Keratinocyte (primary cell): ENCODE measurements around the gene PGLYRP4. TPM values are rescaled to one million over a fixed set of nuclear protein-coding genes. Genes with fewer than 3 reads are reported as not detected.

Experiments used
- DNase-seq: peaks from one replicate; pipeline ENCODE4 v3.0.0-alpha.2; 2011; ENCODE audit warnings: low read depth, missing footprints, low spot score
- FAIRE-seq: peaks from 2 replicates; lab custom pipeline; 2011; peaks lifted over from hg19 to GRCh38; lab: Jason Lieb, UNC
- H2AFZ ChIP-seq: 2 replicates; pipeline ENCODE4 v1.6.0; 2012; ENCODE audit warnings: low read length, control low read depth, inconsistent platforms; ENCODE audit not compliant: control insufficient read depth
- H3K27ac ChIP-seq: 2 replicates; pipeline ENCODE4 v1.5.1; 2011; ENCODE audit warnings: low read length; ENCODE audit not compliant: control insufficient read depth, insufficient read depth
- H3K27me3 ChIP-seq: 3 replicates; pipeline ENCODE4 v1.6.0; 2011; ENCODE audit warnings: low read length; ENCODE audit not compliant: control insufficient read depth, insufficient read depth; ENCODE audit errors: extremely low read depth
- H3K36me3 ChIP-seq, 2 experiments: 2 replicates in 1 of 2; 3 replicates in 1 of 2; pipeline ENCODE4 v1.5.1; 2011; ENCODE audit warnings: low read length in 2 of 2, mild to moderate bottlenecking in 1 of 2; ENCODE audit not compliant: control insufficient read depth in 2 of 2, insufficient read depth in 2 of 2; ENCODE audit errors: extremely low read depth in 1 of 2
- H3K4me1 ChIP-seq: 3 replicates; pipeline ENCODE4 v1.5.1; 2011; ENCODE audit warnings: low read length; ENCODE audit not compliant: control insufficient read depth, insufficient read depth; ENCODE audit errors: extremely low read depth
- H3K4me2 ChIP-seq: 3 replicates; pipeline ENCODE4 v1.6.0; 2011; ENCODE audit warnings: low read depth, low read length; ENCODE audit not compliant: control insufficient read depth, insufficient read depth; ENCODE audit errors: extremely low read depth
- H3K4me3 ChIP-seq, 3 experiments: fragments of 200-600 bp in 1 of 3; sonication (generic) in 1 of 3; 2 replicates in 2 of 3; 3 replicates in 1 of 3; pipeline ENCODE4 v1.5.1; 2011 to 2016; ENCODE audit warnings: low read length in 3 of 3, mild to moderate bottlenecking in 3 of 3, control low read depth in 2 of 3, inconsistent platforms in 1 of 3, low read depth in 1 of 3, mixed read lengths in 1 of 3, mixed run types in 1 of 3, moderate library complexity in 1 of 3; ENCODE audit not compliant: control insufficient read depth in 2 of 3, insufficient read depth in 2 of 3; ENCODE audit errors: extremely low read depth in 1 of 3
- H3K79me2 ChIP-seq: 2 replicates; pipeline ENCODE4 v1.6.0; 2012; ENCODE audit warnings: low read length; ENCODE audit not compliant: control insufficient read depth, insufficient read depth
- H3K9ac ChIP-seq: 3 replicates; pipeline ENCODE4 v1.6.0; 2011; ENCODE audit warnings: low read length; ENCODE audit not compliant: control insufficient read depth, insufficient read depth; ENCODE audit errors: extremely low read depth
- H3K9me1 ChIP-seq: 3 replicates; pipeline ENCODE4 v1.6.0; 2011; ENCODE audit warnings: low read length; ENCODE audit not compliant: control insufficient read depth, insufficient read depth; ENCODE audit errors: extremely low read depth
- H3K9me3 ChIP-seq: 2 replicates; pipeline ENCODE4 v1.5.1; 2012; ENCODE audit warnings: low read depth, low read length; ENCODE audit not compliant: control insufficient read depth
- H4K20me1 ChIP-seq: 3 replicates; pipeline ENCODE4 v1.6.0; 2011; ENCODE audit warnings: low read length; ENCODE audit not compliant: control insufficient read depth, insufficient read depth; ENCODE audit errors: extremely low read depth
- EZH2 ChIP-seq: IDR thresholded peaks from one replicate; pipeline ENCODE4 v1.6.1; 2012; ENCODE audit warnings: inconsistent platforms, mild to moderate bottlenecking, low read length, moderate library complexity
- dilution Hi-C: fragments of 300-500 bp; cut with MboI; formaldehyde crosslinking; loops from one replicate; pipeline ENCODE4 v1.7.0; 2020; ENCODE audit warnings: low sequenced_read_pairs; ENCODE audit not compliant: extremely low pct_ligation_motif_present
- polyA plus RNA-seq, 5 experiments: library from polyadenylated mRNA; depleted of rRNA in 3 of 5; stranded (reverse) in 3 of 5; stranded (forward) in 1 of 5; unstranded in 1 of 5; fragments of >200 nt; gene quantifications; 1 replicate in 1 of 5; 2 replicates in 3 of 5; 3 replicates in 1 of 5; pipeline versions ENCODE4 v1.2.1 to v1.2.3, GENCODE V29; 2011 to 2012; ENCODE audit warnings: missing spikeins in 2 of 5, low read depth in 1 of 5, low replicate concordance in 1 of 5
- TF ChIP-seq, protein P1 (sequence below), 3 experiments: IDR thresholded peaks in 1 of 3; conservative IDR thresholded peaks in 1 of 3; optimal IDR thresholded peaks in 1 of 3; 2 replicates in 2 of 3; 3 replicates in 1 of 3; pipeline versions ENCODE3 to v1.5.1; 2011; ENCODE audit warnings: low read length in 3 of 3, mild to moderate bottlenecking in 3 of 3, moderate library complexity in 2 of 3, control low read depth in 1 of 3, inconsistent platforms in 1 of 3; ENCODE audit not compliant: insufficient read depth in 2 of 3; ENCODE audit errors: extremely low read depth in 1 of 3

Gene PGLYRP4
- polyA plus RNA-seq, 1 donor (not counting 4 experiments of a cell fraction or from before 2014, with no cell fraction given), result 3.8 TPM

- H3K79me2 ChIP-seq, result no peaks in the 10 kb centered on the region
- peaks cover 13% of the 10 kb centered on the region for H3K27me3 ChIP-seq
- H3K4me3 ChIP-seq, result no peak overlapping the region
- no peaks in the 10 kb centered on the region for H3K9me1 ChIP-seq
- no peak overlapping the region for H3K4me2 ChIP-seq
- DNase-seq, result no peak
- TF ChIP-seq, protein P1, sequence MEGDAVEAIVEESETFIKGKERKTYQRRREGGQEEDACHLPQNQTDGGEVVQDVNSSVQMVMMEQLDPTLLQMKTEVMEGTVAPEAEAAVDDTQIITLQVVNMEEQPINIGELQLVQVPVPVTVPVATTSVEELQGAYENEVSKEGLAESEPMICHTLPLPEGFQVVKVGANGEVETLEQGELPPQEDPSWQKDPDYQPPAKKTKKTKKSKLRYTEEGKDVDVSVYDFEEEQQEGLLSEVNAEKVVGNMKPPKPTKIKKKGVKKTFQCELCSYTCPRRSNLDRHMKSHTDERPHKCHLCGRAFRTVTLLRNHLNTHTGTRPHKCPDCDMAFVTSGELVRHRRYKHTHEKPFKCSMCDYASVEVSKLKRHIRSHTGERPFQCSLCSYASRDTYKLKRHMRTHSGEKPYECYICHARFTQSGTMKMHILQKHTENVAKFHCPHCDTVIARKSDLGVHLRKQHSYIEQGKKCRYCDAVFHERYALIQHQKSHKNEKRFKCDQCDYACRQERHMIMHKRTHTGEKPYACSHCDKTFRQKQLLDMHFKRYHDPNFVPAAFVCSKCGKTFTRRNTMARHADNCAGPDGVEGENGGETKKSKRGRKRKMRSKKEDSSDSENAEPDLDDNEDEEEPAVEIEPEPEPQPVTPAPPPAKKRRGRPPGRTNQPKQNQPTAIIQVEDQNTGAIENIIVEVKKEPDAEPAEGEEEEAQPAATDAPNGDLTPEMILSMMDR (optimal IDR thresholded peaks at IDR 0.05 in 1 of 3, IDR thresholded peaks at IDR 0.05 in 1 of 3, conservative IDR thresholded peaks at IDR 0.05 in 1 of 3; ENCODE audit: extremely low read depth in 1 of 3, insufficient read depth in 2 of 3, low read length in 3 of 3), result no peak
- no peak for TF ChIP-seq EZH2
- no peaks in the 10 kb centered on the region for H3K36me3 ChIP-seq
- FAIRE-seq, result no peak
- no peaks in the 10 kb centered on the region for H4K20me1 ChIP-seq
- H3K4me1 ChIP-seq, result no peaks in the 10 kb centered on the region
- dilution Hi-C loops, result no loop called here
- H3K9me3 ChIP-seq, result no peaks in the 10 kb centered on the region
- H3K9ac ChIP-seq, result no peak overlapping the region
- H3K27ac ChIP-seq, result no peak overlapping the region
- H2AFZ ChIP-seq, result no peak overlapping the region
Observed at GRCh38 chr1:153308540-153308939, 40.1 kb downstream of the PGLYRP4 start.

- no peaks in the 10 kb centered on the region for H3K9me1 ChIP-seq
- dilution Hi-C loops, result no loop called here
- no peak overlapping the region for H2AFZ ChIP-seq
- H3K79me2 ChIP-seq, result no peaks in the 10 kb centered on the region
- H3K4me3 ChIP-seq, result no peak overlapping the region
- H3K27me3 ChIP-seq, result peaks cover 15% of the 10 kb centered on the region
- no peak for FAIRE-seq
- H4K20me1 ChIP-seq, result no peaks in the 10 kb centered on the region
- H3K4me2 ChIP-seq, result no peak overlapping the region
- no peaks in the 10 kb centered on the region for H3K9me3 ChIP-seq
- no peaks in the 10 kb centered on the region for H3K36me3 ChIP-seq
- no peak overlapping the region for H3K9ac ChIP-seq
- no peaks in the 10 kb centered on the region for H3K4me1 ChIP-seq
- no peak overlapping the region for H3K27ac ChIP-seq
- no peak for TF ChIP-seq EZH2
- TF ChIP-seq, protein P1 (optimal IDR thresholded peaks at IDR 0.05 in 1 of 3, IDR thresholded peaks at IDR 0.05 in 1 of 3, conservative IDR thresholded peaks at IDR 0.05 in 1 of 3; ENCODE audit: extremely low read depth in 1 of 3, insufficient read depth in 2 of 3, low read length in 3 of 3), result no peak
- no peak for DNase-seq
Observed at GRCh38 chr1:153307221-153307600, 41.4 kb downstream of the PGLYRP4 start.
